HG02678 (cell line): Measurements from ENCODE around the gene SMAD7.

Experiments
- ATAC-seq: cut with Tn5 transposase; IDR thresholded peaks from one replicate; pipeline ENCODE4 v1.9.1; 2021; ENCODE audit warnings: mild to moderate bottlenecking, moderate library complexity; ENCODE audit not compliant: unreplicated experiment

SMAD7 gene, protein sequence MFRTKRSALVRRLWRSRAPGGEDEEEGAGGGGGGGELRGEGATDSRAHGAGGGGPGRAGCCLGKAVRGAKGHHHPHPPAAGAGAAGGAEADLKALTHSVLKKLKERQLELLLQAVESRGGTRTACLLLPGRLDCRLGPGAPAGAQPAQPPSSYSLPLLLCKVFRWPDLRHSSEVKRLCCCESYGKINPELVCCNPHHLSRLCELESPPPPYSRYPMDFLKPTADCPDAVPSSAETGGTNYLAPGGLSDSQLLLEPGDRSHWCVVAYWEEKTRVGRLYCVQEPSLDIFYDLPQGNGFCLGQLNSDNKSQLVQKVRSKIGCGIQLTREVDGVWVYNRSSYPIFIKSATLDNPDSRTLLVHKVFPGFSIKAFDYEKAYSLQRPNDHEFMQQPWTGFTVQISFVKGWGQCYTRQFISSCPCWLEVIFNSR

DNA sequence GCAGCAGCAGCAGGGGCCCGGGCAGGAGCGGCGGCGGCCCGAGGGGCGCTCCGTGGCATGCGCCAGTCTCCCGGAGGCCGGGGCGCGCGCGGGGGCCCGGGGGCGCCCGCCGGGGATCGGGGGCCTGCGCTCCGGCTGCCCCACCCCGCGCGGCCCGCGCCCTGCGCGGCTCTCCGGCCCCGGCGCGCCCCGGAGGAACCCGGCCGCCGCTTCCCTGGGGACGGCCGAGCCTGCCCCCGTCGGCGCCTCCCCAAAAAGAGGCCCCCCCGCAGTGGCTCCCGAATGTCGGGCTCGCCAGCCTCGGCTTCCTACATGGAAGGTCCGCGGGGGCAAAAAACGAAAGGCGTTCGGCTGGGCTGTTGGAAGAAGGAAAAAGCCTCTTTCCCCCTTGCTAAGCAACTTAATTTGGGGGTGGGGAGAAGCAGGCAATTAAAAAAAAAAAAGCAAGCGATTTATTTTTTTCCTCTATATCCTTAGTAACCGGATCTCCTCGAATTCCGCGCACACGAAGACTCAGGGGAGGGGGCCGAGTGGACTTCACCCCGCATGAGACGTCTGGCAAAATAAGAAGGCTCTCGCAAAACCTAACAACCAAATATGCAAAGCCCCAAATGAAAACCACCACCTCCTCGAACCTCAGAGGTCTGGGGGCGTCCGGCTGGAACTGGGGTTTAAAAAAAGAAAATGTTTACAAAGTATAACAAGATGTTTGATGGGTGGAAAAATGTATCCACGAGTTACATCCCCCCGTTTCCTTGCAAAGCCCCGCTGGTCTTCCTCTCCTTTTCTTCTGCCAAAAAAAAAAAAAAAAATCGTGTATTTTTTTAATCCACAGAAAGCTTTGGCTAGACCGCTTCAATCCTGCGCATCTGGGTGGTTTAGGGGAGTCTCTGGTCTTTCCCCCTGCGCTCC is at the start of gene SMAD7:
SMAD7 (minus strand) TSS at position 430 of the 912 bp plus-strand sequence. CDS start 541 bp downstream, outside the sequence.
- no peak for ATAC-seq

DNA sequence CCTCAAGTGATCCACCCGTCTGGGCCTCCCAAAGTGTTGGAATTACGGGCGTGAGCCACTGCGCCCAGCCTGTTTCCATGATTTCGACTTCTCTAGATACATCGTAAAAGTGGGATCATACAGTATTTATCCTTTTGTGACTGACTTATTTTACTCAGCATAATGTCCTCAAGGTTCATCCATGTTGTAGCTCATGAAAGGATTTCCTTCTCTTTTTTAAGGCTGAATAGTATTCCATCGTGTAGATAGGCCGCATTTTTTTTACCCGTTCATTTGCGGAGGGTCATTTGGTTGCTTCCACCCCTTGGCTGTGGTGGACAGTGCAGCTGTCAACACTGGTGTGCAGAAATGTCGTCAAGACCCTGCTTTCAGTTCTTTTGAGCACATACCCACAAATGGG is 48.8 kb upstream of the SMAD7 start:
- ATAC-seq: no peak

DNA sequence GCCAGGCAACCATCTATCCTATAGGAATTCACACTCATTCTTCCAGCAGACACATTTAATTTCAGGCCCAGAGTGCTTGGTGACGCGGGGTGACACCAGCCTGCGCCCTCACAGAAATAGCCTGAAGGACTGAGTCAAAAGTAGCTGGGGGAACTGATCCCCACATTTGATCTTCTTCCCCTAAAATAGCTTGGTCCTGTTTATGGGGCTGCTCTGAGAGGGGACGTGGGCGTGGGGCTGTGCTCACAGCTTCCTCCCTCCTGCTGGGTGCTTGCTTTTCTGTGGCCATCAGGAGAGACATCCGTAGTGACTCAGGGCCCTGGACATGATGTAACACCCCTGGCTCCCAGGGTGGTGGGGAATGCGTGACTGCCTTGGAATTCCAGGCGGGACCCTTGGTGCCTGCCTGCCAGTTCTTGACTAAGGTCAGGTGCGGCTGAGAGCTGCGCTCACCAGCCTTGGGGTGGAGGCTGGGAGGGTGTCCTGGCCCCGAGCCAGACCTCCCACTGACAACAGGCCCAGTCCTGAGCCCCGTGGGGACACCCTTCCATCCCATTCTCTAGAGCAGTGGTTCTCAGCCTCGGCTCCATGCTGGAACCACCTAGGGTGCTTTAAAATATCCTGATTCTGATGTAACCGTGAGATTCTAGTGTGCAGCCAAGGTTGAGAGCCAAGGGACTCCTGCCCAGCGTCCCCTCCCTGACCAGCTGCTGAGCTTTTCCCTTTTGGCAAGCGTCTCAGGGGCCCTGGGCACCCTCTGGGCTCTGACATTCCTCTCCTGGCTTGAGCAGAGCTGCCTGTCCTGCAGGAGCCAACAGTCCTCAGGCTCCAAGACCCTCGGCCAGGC is 47.4 kb upstream of the SMAD7 start:
- ATAC-seq: no peak

DNA sequence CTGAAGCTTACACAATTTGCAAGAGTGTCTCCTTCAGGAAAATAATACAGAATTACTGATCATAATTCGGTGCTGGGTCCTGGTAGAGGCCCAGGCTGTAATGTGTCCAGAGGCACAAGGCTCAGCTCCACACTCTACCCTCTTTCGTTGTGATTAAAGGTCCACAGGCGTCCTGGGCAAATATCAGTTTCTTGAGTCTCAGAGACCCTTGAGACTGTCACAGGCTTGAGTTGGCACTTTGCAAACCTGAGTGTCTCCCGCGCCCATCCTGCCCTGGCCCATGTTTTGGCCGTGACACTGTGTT is 46.9 kb upstream of the SMAD7 start:
- no peak for ATAC-seq

DNA sequence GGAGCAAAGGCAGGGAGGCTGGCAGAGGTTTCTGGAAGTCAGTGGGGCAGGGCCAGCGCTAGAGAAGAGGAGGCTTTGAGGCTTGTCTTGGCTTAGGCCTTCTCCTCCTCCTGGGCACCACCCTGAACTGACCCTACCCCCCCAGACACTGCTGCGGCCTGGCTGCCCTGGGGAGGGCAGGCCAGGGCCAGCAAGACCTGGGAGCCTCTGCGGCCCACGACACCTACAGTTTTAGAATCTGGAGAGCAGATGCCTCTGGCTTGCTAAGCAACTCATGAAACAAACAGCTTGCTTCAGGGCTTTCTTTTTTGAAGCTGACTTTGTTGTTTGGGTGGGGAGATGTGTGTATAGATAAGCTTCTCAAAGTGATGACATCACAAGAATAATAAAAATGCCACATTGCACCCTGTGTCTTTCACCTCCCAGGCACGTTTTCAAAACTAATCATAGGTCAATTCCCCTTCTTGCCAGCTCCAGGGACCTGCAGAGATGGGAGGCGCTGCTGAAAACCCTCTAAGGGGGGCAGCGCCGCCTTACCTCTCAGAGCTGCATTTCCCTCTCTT is 46.2 kb upstream of the SMAD7 start:
- no peak for ATAC-seq

DNA sequence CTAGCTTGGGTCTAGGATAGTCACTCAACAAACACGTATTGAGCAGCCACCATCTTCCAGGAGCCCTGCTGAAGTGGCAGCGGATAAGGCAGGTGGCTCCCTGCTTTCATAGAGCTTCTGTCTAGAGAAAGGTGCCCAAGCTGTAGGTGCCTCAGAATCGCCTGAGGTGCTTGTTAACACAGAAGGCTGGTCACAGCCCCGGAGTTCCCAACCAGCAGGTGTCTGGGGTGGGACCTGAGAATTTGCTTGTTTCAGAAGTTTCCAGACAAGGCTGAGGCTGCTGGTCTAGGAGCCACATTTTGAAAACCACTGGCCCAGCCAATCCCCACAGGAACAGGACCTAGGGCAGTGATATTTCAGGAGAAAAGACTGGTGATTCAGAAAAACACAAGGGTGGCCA is 45.3 kb upstream of the SMAD7 start:
- no peak for ATAC-seq

DNA sequence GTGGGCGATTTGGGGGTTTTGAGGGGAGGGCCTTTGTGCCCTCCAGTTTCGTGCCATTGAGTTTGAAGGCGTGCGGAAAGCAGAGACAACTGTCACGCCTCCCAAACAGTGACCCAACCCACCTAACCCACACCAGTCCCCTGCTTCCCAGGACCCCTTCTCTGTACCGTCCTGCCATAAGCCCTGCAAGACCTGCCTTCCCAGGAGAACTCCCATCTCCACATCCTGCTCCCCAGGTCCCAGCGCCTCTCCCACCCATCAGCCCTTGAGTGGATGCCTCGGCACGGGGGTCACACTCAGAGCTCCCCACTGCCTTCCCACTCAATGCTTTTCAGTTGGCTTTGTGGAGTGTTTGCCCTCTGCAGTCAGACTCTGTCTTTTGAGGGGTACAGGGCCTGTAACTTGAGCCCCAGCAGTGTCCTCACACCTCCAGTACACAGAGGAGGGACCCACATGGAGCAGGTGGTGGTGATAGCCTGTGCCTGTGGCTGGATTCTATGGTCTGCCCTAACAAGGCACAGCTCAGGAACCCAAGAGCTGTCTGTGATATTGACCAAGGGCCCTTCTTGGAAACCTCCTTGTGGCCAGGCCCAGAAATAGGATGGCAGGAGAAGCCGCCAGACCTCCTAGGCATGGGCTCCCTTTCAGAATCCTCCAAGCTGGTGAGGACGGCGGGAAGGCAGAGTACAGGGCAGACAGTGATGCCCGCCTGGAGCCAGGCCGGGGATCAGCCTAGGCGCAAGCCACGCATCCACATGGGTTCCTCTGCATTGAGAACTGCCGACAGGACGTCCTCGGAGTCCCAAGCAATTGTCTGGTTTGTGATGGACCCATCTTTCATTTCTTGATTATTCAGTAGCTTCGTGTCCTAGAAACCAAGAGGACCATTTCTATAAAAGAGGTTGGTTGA is 44.4 kb upstream of the SMAD7 start:
- ATAC-seq: no peak

DNA sequence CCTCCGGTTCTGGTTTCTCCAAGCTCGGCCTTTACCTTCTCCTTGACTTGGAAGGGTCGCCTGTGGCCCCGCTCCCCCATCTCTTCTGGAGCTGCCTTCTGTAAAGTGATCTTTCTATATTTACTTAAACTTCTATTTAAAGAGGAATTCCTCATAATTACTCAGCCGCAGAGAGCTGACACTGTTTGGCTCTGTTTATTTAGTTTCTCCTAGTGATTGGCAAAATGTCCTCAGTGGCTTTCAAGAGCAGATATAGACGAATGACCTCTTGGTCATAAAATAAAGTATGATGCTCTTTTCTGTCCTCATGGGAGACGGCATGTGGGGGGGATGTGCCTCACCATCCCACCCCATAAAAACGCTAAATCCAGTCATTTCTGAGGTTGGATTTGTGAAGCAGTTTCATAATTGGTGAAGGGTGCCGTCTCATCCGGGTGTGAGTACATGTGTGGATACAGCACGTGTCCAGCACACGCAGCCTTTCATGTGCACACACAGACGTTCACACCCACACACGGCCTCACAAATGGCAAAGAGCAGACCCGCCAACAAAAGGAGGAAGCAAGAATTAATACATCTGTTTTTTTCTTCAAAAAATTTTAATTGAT is 43.4 kb upstream of the SMAD7 start:
- no peak for ATAC-seq

DNA sequence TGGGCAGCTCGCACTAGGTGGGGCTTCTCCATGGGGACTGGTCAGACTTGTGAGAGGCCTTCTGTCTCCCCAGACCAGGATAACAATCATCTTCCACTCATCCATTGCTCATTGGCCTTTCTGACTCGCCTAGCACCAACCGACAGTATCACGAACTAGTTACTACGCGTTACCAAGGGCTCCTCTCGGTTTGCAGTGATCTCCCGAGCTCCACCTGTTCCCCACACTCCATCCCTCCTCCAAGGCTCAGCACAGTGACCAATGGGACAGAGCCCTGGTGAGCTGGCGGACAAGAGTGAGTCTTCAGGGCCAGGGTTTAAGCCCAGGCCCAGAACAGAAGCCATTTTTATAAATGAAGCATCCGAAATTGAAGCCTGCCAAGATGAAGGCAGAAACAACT is 42.8 kb upstream of the SMAD7 start:
- no peak for ATAC-seq

DNA sequence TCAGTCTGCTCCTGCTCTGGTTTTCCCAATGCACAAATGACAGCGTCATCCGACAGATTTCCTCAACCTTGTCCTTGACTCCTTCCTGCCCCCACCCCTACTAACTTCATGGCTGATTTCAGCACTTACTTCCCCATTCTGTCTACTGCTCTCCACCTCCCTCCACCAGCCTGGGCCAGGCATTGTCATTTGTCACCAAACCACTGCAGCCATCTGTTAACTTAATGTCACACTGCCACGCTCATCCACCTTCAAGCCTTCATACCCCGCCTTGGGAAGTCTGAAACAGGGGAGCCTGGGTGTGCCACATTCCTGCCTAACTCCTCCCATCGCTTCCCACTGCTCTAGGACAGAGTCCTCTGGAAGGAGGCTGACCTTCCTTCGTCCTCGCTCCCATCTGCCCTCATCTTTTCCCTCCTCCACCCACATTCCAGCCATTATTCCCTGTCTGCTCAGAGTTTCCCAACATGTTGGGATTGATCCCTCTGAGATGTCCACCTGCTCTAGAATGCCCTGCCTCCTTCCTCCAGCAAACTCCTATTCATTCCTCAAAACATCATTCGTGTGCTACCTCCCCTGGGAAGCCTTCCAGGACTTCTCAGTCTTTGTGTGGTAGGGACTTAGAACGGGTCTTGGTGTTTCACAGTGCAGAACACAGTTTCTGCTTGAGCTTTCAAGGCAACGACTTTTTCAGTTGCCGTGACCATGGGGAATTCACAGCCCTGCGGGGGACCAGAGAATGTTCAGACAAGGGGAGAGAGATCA is 42.2 kb upstream of the SMAD7 start:
- ATAC-seq: peak; percentile 60

DNA sequence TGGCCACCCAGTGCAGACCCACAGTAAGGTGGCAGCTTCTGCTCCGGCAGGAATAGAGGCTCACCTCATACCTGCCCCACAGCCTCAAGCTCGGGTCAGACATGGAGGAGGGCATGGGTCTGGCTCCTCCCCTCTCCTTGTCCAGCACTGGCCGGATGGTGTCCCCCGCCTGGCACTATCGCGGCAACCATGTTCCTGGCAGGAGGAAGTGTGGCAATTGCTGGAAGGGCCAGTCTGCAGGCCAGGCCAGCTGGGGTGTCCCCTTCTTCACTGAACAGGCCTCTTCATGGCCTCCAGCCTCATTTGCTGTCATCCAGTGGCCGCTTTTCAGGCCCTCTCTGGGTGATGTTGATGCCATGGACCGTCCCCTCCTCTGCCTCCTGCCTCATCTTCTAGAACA is 41.4 kb upstream of the SMAD7 start:
- ATAC-seq: no peak

DNA sequence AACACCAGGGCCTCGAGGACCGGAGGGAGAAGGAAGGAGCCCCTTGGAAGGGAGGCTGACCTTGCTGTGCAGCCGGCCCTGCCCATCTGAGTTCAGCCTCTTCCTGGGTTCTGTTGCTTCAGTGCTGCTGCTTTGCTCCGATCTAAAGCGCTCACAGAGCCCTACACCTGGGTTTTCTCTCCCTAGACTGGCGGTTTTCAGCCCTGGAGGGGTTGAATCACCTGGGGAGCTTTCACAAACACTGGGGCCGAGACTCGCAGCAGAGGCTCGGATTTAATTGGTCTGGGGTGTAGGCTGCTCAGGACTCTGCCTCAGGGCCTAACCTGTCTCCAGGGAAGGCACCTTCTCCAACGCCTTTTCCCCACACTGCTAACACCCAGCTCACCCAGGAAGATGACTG is 40.9 kb upstream of the SMAD7 start:
- ATAC-seq: no peak

DNA sequence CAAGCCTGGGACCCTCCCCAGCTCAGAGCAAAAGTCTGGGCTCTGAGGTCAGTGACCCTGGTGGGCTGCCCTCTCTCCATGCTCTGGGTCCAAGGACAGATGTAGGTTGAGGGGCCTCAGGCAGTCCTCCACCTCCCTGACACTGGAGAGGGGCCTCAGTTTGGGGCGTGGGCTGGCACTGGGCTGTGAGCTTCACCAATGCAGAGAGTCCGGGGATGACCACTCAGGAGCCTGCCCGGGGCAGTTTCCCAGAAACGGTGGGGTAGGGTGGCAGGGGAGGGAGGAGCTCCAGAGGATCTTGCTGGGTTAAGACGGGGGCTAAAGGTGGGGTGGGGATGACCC is 40.5 kb upstream of the SMAD7 start:
- ATAC-seq: no peak

DNA sequence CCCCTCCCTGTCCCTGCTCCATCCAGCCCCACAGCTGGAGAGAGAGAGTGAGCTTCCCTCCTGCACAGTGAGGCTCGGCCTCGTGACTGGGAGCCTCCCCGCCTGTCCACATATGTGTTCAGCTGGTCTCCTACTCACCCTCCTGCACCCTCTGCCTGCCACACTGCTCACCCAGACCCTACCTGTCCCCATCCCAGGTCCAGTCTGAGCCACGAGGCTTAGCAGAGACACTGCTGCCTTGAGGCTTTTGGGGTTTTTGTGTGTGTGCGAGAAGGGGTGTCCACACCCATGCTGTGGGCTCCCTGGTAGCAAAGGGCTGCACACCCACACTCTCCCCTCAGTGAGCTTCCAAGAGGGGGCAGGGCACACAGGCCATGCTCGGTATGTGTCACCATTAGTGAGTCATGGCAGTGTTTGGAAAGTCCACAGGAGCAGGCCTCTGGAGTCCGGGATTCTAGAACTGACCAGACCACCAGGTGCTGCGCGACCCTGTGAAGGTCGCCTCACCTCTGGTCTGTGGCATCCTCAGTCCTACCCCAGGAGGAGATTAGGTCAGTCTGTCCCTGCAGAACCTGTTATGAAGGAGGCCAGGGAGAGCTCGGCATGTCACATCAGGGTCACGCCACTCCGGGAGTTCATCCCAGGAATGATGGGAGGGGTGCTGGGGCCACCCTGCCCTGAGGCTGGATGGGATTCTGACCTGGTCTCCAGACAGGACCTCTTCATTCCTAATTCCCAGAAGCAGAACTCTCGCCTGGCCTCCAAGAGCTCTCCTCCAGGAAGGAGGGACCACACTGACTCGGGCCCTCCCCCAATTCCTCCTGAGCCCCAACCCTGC is 39.9 kb upstream of the SMAD7 start:
- ATAC-seq: no peak

DNA sequence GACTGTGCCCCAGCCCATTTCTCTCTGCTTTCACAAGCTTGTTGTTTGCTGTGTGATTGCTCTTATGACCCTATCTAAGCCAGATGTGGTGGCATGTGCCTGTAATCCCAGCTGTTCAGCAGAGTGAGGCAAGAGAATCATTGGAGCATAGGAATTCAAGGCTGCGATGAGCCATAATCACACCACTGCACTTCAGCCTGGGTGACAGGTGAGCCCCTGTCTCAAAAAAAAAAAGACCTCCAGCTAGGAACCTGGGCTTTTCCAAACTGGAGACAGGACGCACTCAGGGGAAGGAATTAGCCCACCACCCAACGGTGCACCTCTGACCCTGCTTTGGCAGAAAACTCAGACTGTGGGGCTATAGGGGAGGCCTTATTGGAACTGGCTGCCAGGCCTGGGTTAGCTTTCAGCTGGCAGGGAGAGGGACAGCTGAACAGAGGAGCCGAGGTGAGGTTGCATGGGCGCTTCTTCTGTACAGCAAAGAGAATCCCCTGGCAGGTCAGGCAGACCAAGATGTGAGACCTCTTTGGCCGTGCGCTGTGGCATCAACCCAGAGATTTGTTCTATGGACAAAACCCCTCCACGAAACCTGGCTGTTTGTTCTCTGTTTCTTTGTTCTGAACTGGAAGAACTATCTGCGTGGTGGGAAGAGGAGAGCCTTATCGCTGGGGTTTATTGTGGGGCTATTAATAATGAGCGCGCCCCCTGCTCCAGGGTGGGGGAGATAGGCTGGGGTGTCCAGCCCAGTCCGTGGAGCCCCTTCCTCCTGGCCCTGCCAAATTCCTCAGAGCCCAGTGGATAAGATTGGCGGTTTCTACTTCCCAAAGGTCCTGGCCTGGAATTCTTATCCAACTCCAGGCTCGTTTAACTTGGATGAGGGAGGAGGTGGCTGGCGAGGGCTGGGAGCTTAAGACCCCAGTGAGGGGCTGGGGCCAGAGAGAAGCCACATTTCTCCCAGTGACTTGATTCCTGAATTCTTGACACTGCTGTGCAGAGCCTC is 38.8 kb upstream of the SMAD7 start:
- ATAC-seq: no peak

DNA sequence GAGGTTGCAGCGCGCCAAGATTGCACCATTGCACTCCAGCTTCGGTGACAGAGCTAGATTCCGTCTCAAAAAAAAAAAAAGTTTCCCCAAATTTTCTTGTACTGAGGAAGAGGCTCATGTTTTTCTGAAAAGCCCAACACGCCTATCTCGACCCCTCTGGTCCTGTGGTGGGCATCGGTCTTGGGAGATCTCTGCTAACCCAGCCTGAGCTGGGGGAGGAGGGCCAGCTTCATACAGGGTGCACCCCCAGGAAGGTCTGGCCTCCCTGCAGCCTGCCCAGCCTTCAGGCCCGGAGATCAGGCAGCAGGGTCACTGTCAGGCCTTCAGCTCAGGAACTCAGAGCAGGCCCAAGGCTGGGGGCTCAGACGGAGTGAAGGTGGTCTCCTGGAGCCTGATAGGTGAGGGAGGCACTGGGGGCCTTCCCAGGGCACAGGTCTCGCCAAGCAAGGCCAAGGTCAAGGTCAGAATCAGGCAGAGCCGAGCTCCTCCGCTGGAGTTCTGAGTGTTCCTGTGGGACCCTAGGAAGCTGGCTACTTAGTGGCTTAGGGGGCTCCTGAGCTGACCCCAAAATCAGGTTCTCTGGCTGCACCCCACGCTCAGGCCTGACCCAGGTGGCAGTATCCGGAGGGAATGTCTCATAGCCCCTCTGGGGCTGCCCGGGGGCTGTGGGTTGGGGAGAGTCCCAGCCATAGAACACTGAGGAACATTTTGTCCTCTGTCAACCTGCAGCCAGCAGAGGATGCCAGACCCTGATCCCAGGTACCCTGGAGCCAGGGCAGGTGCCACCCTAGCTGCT is 37.9 kb upstream of the SMAD7 start:
- ATAC-seq: no peak
